Cerebellar nuclear complex (tissue), 1 donor: ENCODE measurements around the gene SUSD6.
A peak's percentile ranks its signal among the peaks of the same experiment; 100 is the strongest.
"Not testable (repeated sequence)": the region's sequence is repeated elsewhere in the genome, so short reads cannot be mapped to it uniquely, and the experiment has no call there.

Experiments
- DNase-seq, 2 experiments: peaks; one replicate each; lab custom pipeline; 2025; lab: John Stamatoyannopoulos, UW

The SUSD6 gene

GRCh38 chr14:69620981-69621380, 9.6 kb downstream of the SUSD6 start:
- no peak for DNase-seq

DNA sequence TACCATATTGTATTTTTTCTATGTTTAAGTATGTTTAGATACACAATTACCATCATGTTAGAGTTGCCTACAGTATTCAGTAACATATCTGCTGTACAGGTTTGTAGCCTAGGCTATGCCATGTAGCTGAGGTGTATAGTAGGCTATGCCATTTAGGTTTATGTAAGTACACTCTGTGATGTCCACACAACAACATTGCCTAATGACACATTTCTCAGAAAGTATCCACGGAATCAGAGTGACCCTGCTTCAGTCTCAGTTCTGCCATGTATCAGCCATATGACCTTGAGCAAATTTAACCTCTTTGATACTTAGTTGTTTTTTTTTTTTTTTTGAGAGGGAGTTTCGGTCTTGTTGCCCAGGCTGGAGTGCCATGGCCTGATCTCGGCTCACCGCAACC, 12.7 kb downstream of the SUSD6 start:
- no peak for DNase-seq

- peak in 1 of 2 experiments; percentile 21 for DNase-seq
Measured at GRCh38 chr14:69625299-69626131, 14.1 kb downstream of the SUSD6 start.

GRCh38 chr14:69626132-69626500, 14.7 kb downstream of the SUSD6 start:
- no peak for DNase-seq

DNA sequence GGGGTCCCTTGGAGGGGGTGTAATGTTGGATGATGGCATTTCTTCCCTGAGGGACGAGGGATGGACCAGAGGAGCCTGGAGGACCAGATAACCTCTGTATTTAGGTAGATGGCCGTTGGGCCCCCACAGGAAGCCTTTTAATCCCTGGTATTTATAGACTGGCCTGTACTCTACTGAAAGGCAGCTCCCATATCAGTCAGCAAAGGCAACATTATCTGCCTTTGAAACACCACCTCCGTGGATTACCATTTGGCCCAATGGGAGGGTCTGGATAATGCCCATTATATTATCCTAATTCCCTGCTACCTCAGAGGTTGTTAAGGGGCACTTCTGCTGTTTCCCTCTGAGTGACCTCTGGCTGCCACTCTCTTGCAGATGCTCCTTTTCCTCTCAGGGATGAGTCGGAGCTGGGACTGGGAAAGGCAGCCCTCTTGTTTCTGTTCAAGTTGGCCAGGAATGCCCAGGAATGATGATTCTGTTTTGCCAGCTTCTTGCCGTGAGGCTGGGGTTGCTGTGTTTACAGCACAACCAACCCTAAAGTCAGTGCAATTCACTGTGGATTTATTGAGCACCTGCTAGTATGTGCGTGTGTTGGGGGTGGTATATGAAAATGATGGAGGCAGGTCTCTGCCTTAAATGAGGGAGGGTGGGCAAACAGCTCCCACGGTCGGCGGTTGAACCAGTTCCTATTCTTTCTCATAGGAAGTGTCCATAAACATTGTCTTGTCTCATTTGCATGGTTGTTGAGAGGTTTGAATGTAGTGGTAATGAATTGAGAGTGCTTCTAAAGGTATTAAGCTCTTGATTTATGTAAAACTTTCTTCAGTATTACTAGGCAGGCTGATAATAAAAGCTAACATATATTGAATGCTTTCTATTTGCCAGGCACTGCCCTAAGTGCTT, 18.1 kb downstream of the SUSD6 start:
- no peak for DNase-seq

DNA sequence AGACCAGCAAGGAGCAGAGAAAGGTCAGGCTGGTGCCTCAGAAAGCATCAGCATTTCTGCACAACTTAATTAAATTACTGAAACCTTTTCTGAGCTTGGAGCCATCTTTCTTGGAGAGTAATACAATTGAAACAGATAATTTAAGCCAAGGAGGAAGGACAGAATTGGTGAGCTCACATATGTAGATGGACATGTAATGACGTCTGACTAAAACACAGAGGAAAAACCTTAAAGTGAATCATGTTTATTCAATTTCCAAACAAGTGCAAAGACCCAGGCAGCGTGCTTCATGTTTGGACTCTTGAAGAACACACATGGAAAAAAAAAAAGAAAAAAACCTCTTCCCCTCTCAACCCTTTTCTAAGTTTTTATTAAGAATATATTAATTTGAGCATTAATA, 19.0 kb downstream of the SUSD6 start:
- DNase-seq = no peak

DNA sequence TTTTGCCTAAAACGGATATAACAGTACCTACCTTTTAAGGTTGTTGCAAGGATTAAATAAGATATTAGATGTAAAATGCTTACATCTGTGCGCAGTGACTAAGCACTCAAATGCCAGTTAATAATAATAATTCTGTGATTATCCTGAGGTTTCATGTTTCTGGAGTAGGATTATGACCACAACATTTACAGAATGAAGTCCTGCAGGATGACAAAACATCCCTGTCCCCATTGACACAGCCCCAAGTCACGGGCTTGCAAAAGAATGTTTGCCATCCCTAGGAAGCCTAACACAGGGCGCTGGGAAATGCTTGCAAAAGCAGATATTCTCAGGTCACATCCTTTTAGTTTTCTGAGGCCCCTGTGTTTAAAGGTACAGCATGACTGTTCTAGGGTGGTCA, 20.1 kb downstream of the SUSD6 start:
- DNase-seq = no peak

DNA sequence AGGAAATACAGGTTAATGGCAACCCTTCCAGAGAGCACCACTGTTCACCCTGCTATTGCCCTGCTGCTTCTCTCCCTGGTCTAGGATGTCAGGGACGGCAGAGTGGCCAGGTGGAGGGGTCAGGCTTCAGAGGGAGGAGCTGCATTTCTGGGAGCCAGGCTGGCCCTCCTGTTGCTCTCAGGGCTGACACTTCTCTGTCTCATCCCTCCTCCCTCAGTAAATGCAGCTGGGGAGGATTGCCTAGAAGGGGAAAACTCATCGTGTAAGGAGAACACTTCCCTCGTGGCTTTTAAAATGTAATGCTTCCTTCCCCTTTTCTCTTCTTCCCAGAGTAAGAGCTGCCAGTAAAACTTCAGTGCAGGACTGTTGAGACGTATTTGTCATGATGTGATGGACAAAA, 20.8 kb downstream of the SUSD6 start:
- peak in 1 of 2 experiments; percentile 23 for DNase-seq

GRCh38 chr14:69632593-69633151, 21.3 kb downstream of the SUSD6 start:
- DNase-seq = no peak

- DNase-seq = no peak
Measured at GRCh38 chr14:69633238-69633637, 21.8 kb downstream of the SUSD6 start.

GRCh38 chr14:69635981-69636639, 24.7 kb downstream of the SUSD6 start:
- peak; percentile 40 to 63 for DNase-seq

DNA sequence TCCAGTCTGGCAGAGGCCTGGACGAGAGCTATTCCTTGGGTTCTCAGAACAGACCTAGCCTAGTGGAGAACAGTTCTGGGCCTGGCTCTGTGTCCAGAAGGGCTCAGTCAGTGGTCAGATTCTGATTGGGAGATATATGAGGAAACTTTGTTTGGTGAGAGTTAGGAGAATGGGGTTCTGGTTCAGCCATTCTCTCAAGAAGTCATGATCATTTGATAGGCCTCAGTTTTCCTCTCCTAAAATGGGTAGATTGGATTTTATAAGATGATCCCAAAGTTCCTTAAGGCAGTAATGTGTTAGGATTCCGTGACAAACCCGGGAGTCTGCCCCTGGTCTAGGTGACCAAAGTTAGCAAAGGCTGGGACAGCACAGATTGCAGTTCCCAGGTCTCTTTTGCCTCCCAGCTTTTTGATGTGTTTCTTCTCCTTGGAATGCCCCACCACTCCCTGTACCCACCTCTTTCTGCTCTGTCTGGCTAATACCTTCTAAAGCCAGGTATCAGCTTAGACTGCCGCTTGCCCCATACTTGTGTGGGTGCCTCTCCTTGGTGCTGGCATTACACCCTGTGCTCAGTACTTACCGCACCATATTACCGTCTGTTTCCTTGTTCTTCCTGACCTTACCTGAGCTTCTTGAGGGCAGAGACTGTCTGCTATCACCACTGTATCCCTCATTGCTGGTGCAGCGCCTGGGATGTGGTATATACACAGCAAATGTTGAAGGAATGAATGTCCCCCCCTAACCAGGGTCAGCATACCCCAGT, 25.5 kb downstream of the SUSD6 start:
- DNase-seq = no peak

GRCh38 chr14:69637503-69638031, 26.2 kb downstream of the SUSD6 start:
- DNase-seq = peak in 1 of 2 experiments; percentile 56

DNA sequence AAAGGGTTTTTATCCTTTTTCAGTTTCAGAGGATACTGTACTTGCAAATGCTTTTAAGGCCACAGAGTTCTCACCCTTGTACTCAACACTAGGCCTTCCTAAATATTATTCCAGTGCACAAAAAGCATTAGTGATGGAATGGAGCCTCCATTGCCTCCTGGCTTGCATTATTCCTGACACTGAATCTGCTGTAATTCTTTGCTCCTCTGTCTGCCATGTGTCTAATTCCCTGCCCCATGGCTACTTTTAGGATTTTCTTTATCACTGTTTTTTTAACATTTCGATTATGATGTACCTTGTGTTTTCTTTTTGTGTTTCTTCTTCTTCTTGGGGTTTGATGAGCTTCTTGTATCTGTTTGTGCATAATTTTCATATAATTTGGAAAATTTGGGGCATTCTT, 29.5 kb downstream of the SUSD6 start:
- DNase-seq = no peak

GRCh38 chr14:69642212-69642793, 30.9 kb downstream of the SUSD6 start:
- not testable (repeated sequence) for DNase-seq

DNA sequence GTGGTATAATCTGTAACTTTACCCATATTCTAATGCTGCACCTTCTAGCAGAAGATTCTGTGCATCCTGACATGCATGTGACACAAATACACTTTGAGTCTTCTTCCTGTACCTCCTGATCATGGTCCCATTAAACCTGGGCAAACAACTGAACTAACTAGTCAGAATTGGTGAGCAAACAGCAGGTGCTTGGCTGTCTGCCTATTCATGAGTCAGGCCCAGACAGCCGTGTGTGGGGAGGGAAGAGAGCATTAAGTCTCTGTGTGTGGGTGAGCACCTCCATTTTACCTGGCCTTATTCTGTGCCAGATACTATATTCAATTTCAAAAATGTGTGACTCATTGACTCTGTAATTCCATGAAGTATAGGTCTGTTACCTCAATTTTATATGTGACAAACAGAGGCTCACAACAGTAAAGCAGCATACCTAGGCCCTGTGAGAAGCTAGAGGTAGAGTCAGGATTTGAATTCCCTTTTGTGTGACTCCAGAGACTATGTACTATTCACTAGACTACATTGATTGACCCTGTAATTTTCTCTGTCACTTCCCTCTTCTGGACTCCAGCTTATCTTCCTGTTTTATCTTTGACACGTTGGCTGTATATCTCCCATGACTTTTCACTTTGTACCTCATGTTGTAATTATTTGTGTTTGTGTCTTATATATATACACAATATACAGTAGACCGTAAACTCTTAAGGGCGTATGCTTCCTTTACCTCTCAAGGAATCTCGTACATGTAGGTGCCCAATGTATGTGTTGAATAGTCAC, 32.2 kb downstream of the SUSD6 start:
- DNase-seq = peak; percentile 32 to 58

GRCh38 chr14:69644814-69645213, 33.4 kb downstream of the SUSD6 start:
- no peak for DNase-seq

GRCh38 chr14:69647213-69647612, 35.8 kb downstream of the SUSD6 start:
- no peak for DNase-seq

DNA sequence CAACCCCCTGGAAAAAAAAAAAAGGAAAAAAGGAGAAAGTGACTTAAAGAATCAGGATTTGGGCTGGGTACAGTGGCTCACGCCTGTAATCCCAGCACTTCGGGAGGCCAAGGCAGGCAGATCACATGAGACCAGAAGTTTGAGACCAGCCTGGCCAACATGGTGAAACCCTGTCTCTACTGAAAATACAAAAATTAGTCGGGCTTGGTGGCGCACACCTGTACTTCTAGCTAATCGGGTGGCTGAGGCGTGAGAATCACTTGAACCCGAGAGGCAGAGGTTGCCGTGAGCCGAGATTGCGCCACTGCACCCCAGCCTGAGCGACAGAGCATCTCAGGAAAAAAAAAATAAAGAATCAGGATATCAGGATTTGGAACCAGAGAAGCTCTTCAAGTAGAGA, 36.2 kb downstream of the SUSD6 start:
- DNase-seq = not testable (repeated sequence)
